H1 (cell line): ENCODE results near the gene ULBP1. TPM values are rescaled to one million over a fixed set of nuclear protein-coding genes. Genes with fewer than 3 reads are reported as not detected.

Experiments used
- CTCF ChIA-PET: fragments of 300-600 bp; sonication (Branson Sonifier 250); formaldehyde crosslinking; loops from one replicate; lab custom pipeline; 2021; ENCODE audit not compliant: partially characterized antibody; lab: Charles Lee
- POLR2A ChIA-PET: fragments of 300-600 bp; sonication (Branson Sonifier 250); formaldehyde crosslinking; loops from one replicate; lab custom pipeline; 2021; ENCODE audit warnings: inconsistent platforms; ENCODE audit not compliant: partially characterized antibody; lab: Charles Lee
- DNase-seq, 2 experiments: peaks; one replicate each; pipeline versions ENCODE4 v3.0.0 to v3.0.0-alpha.2; 2010 to 2022; ENCODE audit warnings: low spot score in 2 of 2, low read depth in 1 of 2, mixed read lengths in 1 of 2
- FAIRE-seq: peaks from 2 replicates; lab custom pipeline; 2011; peaks lifted over from hg19 to GRCh38; lab: Jason Lieb, UNC
- H2AFZ ChIP-seq: 2 replicates; pipeline ENCODE4 v1.8.1; 2012; ENCODE audit warnings: low read length, inconsistent platforms
- H2AK5ac ChIP-seq: 2 replicates; pipeline ENCODE4 v1.6.1; 2013; ENCODE audit warnings: low read depth, low read length
- H2BK120ac ChIP-seq: replicated peaks from 2 replicates; pipeline ENCODE3; 2013; ENCODE audit warnings: low read depth, low read length, inconsistent platforms
- H2BK12ac ChIP-seq: 2 replicates; pipeline ENCODE4 v1.6.1; 2013; ENCODE audit warnings: low read depth, low read length
- H2BK15ac ChIP-seq: 2 replicates; pipeline ENCODE4 v1.6.1; 2013; ENCODE audit warnings: low read length
- H2BK20ac ChIP-seq: 2 replicates; pipeline ENCODE4 v1.6.1; 2013; ENCODE audit warnings: low read length
- H2BK5ac ChIP-seq: 2 replicates; pipeline ENCODE4 v1.6.1; 2013; ENCODE audit warnings: low read depth, low read length
- H3K14ac ChIP-seq: 2 replicates; pipeline ENCODE4 v1.6.1; 2013; ENCODE audit warnings: inconsistent platforms; ENCODE audit not compliant: insufficient read length
- H3K18ac ChIP-seq: 2 replicates; pipeline ENCODE4 v1.6.1; 2013; ENCODE audit warnings: low read length; ENCODE audit errors: extremely low read depth
- H3K23ac ChIP-seq: 2 replicates; pipeline ENCODE4 v1.6.1; 2013; ENCODE audit warnings: inconsistent platforms; ENCODE audit not compliant: insufficient read length
- H3K23me2 ChIP-seq: 2 replicates; pipeline ENCODE4 v1.6.1; 2013; ENCODE audit warnings: low read depth, low read length
- H3K27ac ChIP-seq: 2 replicates; pipeline ENCODE4 v1.6.1; 2011; ENCODE audit warnings: low read depth, low read length, inconsistent platforms
- H3K27me3 ChIP-seq, 4 experiments: replicated peaks in 1 of 4; 1 replicate in 1 of 4; 2 replicates in 3 of 4; pipeline versions ENCODE4 v1.6.1 to v1.8.1; 2011 to 2013; ENCODE audit warnings: low read length in 3 of 4, mild to moderate bottlenecking in 3 of 4, inconsistent platforms in 2 of 4, mixed read lengths in 2 of 4, moderate library complexity in 1 of 4; ENCODE audit not compliant: control insufficient read depth in 3 of 4, insufficient read depth in 3 of 4; ENCODE audit errors: extremely low read depth in 1 of 4
- H3K36me3 ChIP-seq, 4 experiments: 2 replicates each; pipeline versions ENCODE4 v1.6.1 to v1.8.1; 2011 to 2013; ENCODE audit warnings: mild to moderate bottlenecking in 4 of 4, low read length in 3 of 4, moderate library complexity in 2 of 4, control low read depth in 1 of 4, inconsistent platforms in 1 of 4; ENCODE audit not compliant: insufficient read depth in 4 of 4, control insufficient read depth in 2 of 4
- H3K4ac ChIP-seq: replicated peaks from 2 replicates; pipeline ENCODE3; 2013; ENCODE audit warnings: low read length, low read depth, mixed read lengths, inconsistent platforms; ENCODE audit not compliant: insufficient read length
- H3K4me1 ChIP-seq, 4 experiments: replicated peaks in 1 of 4; 1 replicate in 1 of 4; 2 replicates in 3 of 4; pipeline versions ENCODE4 v1.6.1 to v1.8.1; 2011 to 2013; ENCODE audit warnings: low read length in 3 of 4, inconsistent platforms in 2 of 4, mixed read lengths in 1 of 4; ENCODE audit not compliant: insufficient read depth in 4 of 4, control insufficient read depth in 3 of 4
- H3K4me2 ChIP-seq, 2 experiments: 2 replicates each; pipeline versions ENCODE4 v1.6.1 to v1.8.1; 2011 to 2013; ENCODE audit warnings: low read depth in 2 of 2, low read length in 2 of 2, control low read depth in 1 of 2, inconsistent platforms in 1 of 2, mild to moderate bottlenecking in 1 of 2; ENCODE audit not compliant: insufficient read depth in 1 of 2
- H3K4me3 ChIP-seq, 4 experiments: fragments of 200-600, 300-600 bp in 1 of 4; sonication (generic), shearing (Covaris generic), sonication (Bioruptor Twin) in 1 of 4; 2 replicates each; pipeline versions ENCODE4 v1.5.1 to v1.8.1; 2011 to 2016; ENCODE audit warnings: low read length in 4 of 4, low read depth in 3 of 4, control low read depth in 2 of 4, inconsistent platforms in 2 of 4, mild to moderate bottlenecking in 2 of 4, mixed read lengths in 1 of 4, moderate library complexity in 1 of 4; ENCODE audit not compliant: insufficient read depth in 2 of 4; ENCODE audit errors: extremely low read depth in 1 of 4
- H3K56ac ChIP-seq: replicated peaks from 2 replicates; pipeline ENCODE3; 2013; ENCODE audit warnings: low read depth, mild to moderate bottlenecking, mixed read lengths, low read length, inconsistent platforms; ENCODE audit not compliant: insufficient read length
- H3K79me1 ChIP-seq: 2 replicates; pipeline ENCODE4 v1.6.1; 2013; ENCODE audit warnings: low read depth, low read length, control low read depth
- H3K79me2 ChIP-seq, 2 experiments: 2 replicates each; pipeline versions ENCODE4 v1.6.1 to v1.8.1; 2012 to 2013; ENCODE audit warnings: low read length in 2 of 2, mild to moderate bottlenecking in 2 of 2, inconsistent platforms in 1 of 2; ENCODE audit not compliant: insufficient read depth in 2 of 2, control insufficient read depth in 1 of 2
- H3K9ac ChIP-seq, 4 experiments: replicated peaks in 1 of 4; 1 replicate in 1 of 4; 2 replicates in 3 of 4; pipeline versions ENCODE4 v1.6.1 to v1.8.1; 2011 to 2013; ENCODE audit warnings: low read depth in 3 of 4, low read length in 3 of 4, control low read depth in 2 of 4, mild to moderate bottlenecking in 2 of 4, moderate library complexity in 2 of 4, inconsistent platforms in 1 of 4; ENCODE audit errors: extremely low read depth in 1 of 4
- H3K9me3 ChIP-seq, 2 experiments: 2 replicates each; pipeline versions ENCODE4 v1.6.1 to v1.8.1; 2012 to 2013; ENCODE audit warnings: mild to moderate bottlenecking in 2 of 2, moderate library complexity in 2 of 2, control low read depth in 1 of 2, inconsistent platforms in 1 of 2, low read depth in 1 of 2, low read length in 1 of 2, mixed read lengths in 1 of 2; ENCODE audit not compliant: insufficient read depth in 2 of 2
- H4K20me1 ChIP-seq, 2 experiments: replicated peaks in 1 of 2; 2 replicates each; pipeline versions ENCODE3 to v1.8.1; 2011 to 2013; ENCODE audit warnings: inconsistent platforms in 2 of 2, low read length in 2 of 2, mild to moderate bottlenecking in 1 of 2; ENCODE audit not compliant: insufficient read depth in 2 of 2, control insufficient read depth in 1 of 2
- H4K5ac ChIP-seq: 2 replicates; pipeline ENCODE4 v1.6.1; 2013; ENCODE audit warnings: low read length, low read depth, mixed read lengths, inconsistent platforms; ENCODE audit not compliant: insufficient read length
- H4K8ac ChIP-seq: 2 replicates; pipeline ENCODE4 v1.8.0; 2013; ENCODE audit warnings: mild to moderate bottlenecking, moderate library complexity, low read length, inconsistent platforms; ENCODE audit not compliant: insufficient read depth; ENCODE audit errors: extremely low read depth
- H4K91ac ChIP-seq: replicated peaks from 2 replicates; pipeline ENCODE3; 2013; ENCODE audit warnings: low read length, mixed read lengths, inconsistent platforms; ENCODE audit not compliant: insufficient read length
- BACH1 ChIP-seq: IDR thresholded peaks from 2 replicates; pipeline ENCODE4 v1.6.1; 2012; ENCODE audit warnings: low read length, improper control_type of control experiment
- CHD2 ChIP-seq: IDR thresholded peaks from 2 replicates; pipeline ENCODE4 v1.6.1; 2012; ENCODE audit warnings: low read length, improper control_type of control experiment
- CREB1 ChIP-seq: IDR thresholded peaks from 2 replicates; pipeline ENCODE4 v1.6.1; 2012; ENCODE audit warnings: inconsistent platforms
- KDM1A ChIP-seq: fragments of 200-600, 300-600 bp; sonication (generic); IDR thresholded peaks from 2 replicates; pipeline ENCODE4 v1.7.1; 2016; ENCODE audit warnings: mild to moderate bottlenecking, low read length, borderline replicate concordance
- NRF1 ChIP-seq: IDR thresholded peaks from 2 replicates; pipeline ENCODE4 v1.6.1; 2011; ENCODE audit warnings: mild to moderate bottlenecking, low read depth, low read length, improper control_type of control experiment
- POU5F1 ChIP-seq: IDR thresholded peaks from 2 replicates; pipeline ENCODE4 v1.6.1; 2011; ENCODE audit warnings: low read depth, mild to moderate bottlenecking, low read length, moderate library complexity
- RBBP5 ChIP-seq: IDR thresholded peaks from 2 replicates; pipeline ENCODE4 v1.7.1; 2012; ENCODE audit warnings: low read depth, mild to moderate bottlenecking, inconsistent platforms, low read length, moderate library complexity, borderline replicate concordance
- SAP30 ChIP-seq: fragments of 300-600 bp; sonication (generic); IDR thresholded peaks from 2 replicates; pipeline ENCODE4 v1.7.1; 2012; ENCODE audit warnings: low read length, moderate library complexity, mild to moderate bottlenecking, inconsistent platforms; ENCODE audit not compliant: insufficient read depth, insufficient replicate concordance
- SP2 ChIP-seq: IDR thresholded peaks from 2 replicates; pipeline ENCODE4 v1.6.1; 2012; ENCODE audit warnings: mild to moderate bottlenecking, low read length, inconsistent platforms
- TCF12 ChIP-seq: IDR thresholded peaks from 2 replicates; pipeline ENCODE4 v1.6.1; 2011; ENCODE audit warnings: low read depth, mild to moderate bottlenecking, low read length
- WGBS, 2 experiments: shearing (Covaris generic) in 1 of 2; methylation state at CpG; one replicate each; pipeline versions ENCODE4 v1.1.6 to v1.1.7; 2013 to 2015; ENCODE audit warnings: low lambda C conversion rate in 2 of 2, mixed read lengths in 2 of 2, inconsistent platforms in 1 of 2, low coverage in 1 of 2, missing lambda C conversion rate in 1 of 2; ENCODE audit not compliant: insufficient replicate concordance in 2 of 2, insufficient coverage in 1 of 2, insufficient read length in 1 of 2; ENCODE audit errors: extremely low coverage in 1 of 2, missing lambda C conversion rate in 1 of 2; 5-methylcytosine and 5-hydroxymethylcytosine counted together
- polyA plus RNA-seq, 7 experiments: library from polyadenylated mRNA; depleted of rRNA in 3 of 7; stranded (reverse) in 5 of 7; unstranded in 2 of 7; fragments of >200 nt in 5 of 7; fragments of 200-250 nt in 2 of 7; gene quantifications; 1 replicate in 5 of 7; 2 replicates in 1 of 7; 4 replicates in 1 of 7; pipeline versions ENCODE4 v1.2.1 to v1.2.3, GENCODE V29; 2011 to 2013; ENCODE audit warnings: missing spikeins in 2 of 7, mixed read lengths in 2 of 7
- total RNA-seq: library from RNA; stranded (reverse); fragmentation: NEBNext Ultra II Directional; extraction: Animal tissue kit (Norgen Biotek cat#: 25700); gene quantifications from 2 replicates; pipeline ENCODE4 v1.2.1, GENCODE V29; 2021
- TF ChIP-seq, protein P1 (sequence below): IDR thresholded peaks from 2 replicates; pipeline ENCODE4 v1.6.1; 2011; ENCODE audit warnings: low read depth, mild to moderate bottlenecking, low read length; ENCODE audit not compliant: insufficient read depth
- TF ChIP-seq, protein P2 (sequence below): IDR thresholded peaks from 2 replicates; pipeline ENCODE4 v1.6.1; 2012; ENCODE audit warnings: inconsistent platforms

The ULBP1 gene
- total and polyA plus RNA-seq, 2 of the 8 experiments (the other 6 are each of a cell fraction or from before 2014, with no cell fraction given), result 0.32 to 0.60 TPM

DNA sequence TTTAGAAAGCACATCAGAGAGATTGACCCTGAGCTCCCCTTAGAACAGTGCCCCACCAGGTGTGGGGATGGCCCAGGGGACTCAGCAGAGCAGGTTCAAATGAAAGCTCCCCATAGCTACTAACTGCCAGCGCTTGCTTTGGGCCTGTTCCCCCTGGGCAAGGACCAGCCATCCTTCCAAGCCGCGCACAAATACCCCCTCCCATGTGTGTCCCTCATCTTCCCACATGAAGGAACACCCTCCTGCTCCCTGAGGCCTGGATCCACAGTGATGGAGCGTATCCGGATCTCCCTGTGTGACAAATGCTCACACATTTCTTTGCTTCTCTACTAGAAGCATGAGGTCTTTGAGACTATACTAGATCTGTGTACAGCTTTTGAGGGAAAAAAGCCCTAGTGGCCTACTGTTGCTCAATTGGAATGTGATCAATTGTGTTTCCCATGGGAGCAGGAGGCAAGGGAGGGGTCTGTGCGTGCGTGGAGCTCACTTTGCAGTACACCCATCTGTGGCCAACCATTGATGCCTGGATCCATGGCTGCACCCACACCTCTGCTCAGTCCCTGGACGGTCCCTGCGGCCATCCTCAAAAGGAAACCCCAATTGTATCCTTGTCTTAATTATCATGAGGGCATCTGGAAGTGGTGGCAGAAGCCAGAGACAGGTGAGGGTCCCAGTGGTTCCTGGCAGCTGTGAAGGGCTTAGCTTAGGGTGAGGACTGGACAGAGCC is 39.4 kb upstream of the ULBP1 start:
- Histone ChIP-seq H3K23ac (no peak overlapping the region), H2AFZ (no peak overlapping the region), H3K14ac (no peak overlapping the region), H4K91ac (no peak overlapping the region), H3K4me1 (peaks cover 0 to 5% (median 0%) of the 10 kb centered on the region in 4 experiments; a peak in 2 of 7 replicates), H3K9me3 (no peaks in the 10 kb centered on the region; a peak in 1 of 4 replicates), H4K20me1 (peaks cover 3 to 4% of the 10 kb centered on the region in 2 experiments), H3K27me3 (peaks cover 39 to 62% (median 59%) of the 10 kb centered on the region in 4 experiments), H3K18ac (no peak overlapping the region), H3K9ac (no peak overlapping the region), H3K79me2 (no peaks in the 10 kb centered on the region), H2BK120ac (no peak overlapping the region), H3K79me1 (no peaks in the 10 kb centered on the region), H3K4me2 (no peak overlapping the region; a peak in 1 of 4 replicates), H2BK15ac (no peak overlapping the region), H4K5ac (no peak overlapping the region), H2BK12ac (no peak overlapping the region), H3K27ac (no peak overlapping the region), H3K36me3 (peaks cover 0 to 3% (median 0%) of the 10 kb centered on the region in 4 experiments; a peak in 1 of 8 replicates), H3K4ac (no peak overlapping the region), H4K8ac (no peak overlapping the region), H2BK20ac (no peak overlapping the region), H3K56ac (no peak overlapping the region), H2BK5ac (no peak overlapping the region), H2AK5ac (no peak overlapping the region), H3K4me3 (no peak overlapping the region), H3K23me2 (peaks cover 12% of the 10 kb centered on the region; the same call in 1 of the 2 replicates)
- ChIA-PET POLR2A (interaction anchor here (1.3 kb wide), 1 partner anchor 44 kb away, joined by 3 read pairs; no protein-coding TSS in a partner anchor), CTCF (interaction anchor here (0.6 to 2.5 kb wide), 20 partner anchors 11 to 256 kb away, joined by 3 to 27 read pairs (median 4); partner anchors contain the start of genes RAET1E and ULBP1)
- WGBS, 2 experiments, result 46% methylated on average over 9 of the region's 9 CpGs; no CpG with 5 or more reads in 1 of the 2 experiments
- no peak for FAIRE-seq
- no peak for DNase-seq
- TF ChIP-seq CREB1, result no peak
- no peak for TF ChIP-seq SP2
- no peak for TF ChIP-seq NRF1
- TF ChIP-seq KDM1A, result no peak
- TF ChIP-seq RBBP5, result no peak
- no peak for TF ChIP-seq TCF12
- no peak for TF ChIP-seq POU5F1
- TF ChIP-seq, protein P1, sequence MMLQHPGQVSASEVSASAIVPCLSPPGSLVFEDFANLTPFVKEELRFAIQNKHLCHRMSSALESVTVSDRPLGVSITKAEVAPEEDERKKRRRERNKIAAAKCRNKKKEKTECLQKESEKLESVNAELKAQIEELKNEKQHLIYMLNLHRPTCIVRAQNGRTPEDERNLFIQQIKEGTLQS, result no peak
- TF ChIP-seq BACH1, result no peak
- TF ChIP-seq CHD2, result no peak
- TF ChIP-seq, protein P2, sequence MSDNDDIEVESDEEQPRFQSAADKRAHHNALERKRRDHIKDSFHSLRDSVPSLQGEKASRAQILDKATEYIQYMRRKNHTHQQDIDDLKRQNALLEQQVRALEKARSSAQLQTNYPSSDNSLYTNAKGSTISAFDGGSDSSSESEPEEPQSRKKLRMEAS, result no peak
- TF ChIP-seq SAP30, result no peak
